Mucosa of stomach (tissue), 1 donor: ENCODE data around the gene ARSB.

Experiments
- H3K27me3 ChIP-seq: one replicate; pipeline ENCODE4 v1.7.0; 2013; ENCODE audit warnings: mild to moderate bottlenecking, low read length; ENCODE audit not compliant: control insufficient read depth, insufficient read depth
- H3K36me3 ChIP-seq: one replicate; pipeline ENCODE4 v1.7.0; 2013; ENCODE audit warnings: low read length; ENCODE audit not compliant: control insufficient read depth, insufficient read depth
- H3K4me1 ChIP-seq: one replicate; pipeline ENCODE4 v1.7.0; 2013; ENCODE audit warnings: mild to moderate bottlenecking, low read length; ENCODE audit not compliant: control insufficient read depth, insufficient read depth
- H3K4me3 ChIP-seq: one replicate; pipeline ENCODE4 v1.7.0; 2013; ENCODE audit warnings: low read length
- H3K9ac ChIP-seq: one replicate; pipeline ENCODE4 v1.7.0; 2013; ENCODE audit warnings: mild to moderate bottlenecking, low read length, moderate library complexity
- H3K9me3 ChIP-seq: one replicate; pipeline ENCODE4 v1.7.0; 2013; ENCODE audit warnings: mild to moderate bottlenecking, low read length, moderate library complexity; ENCODE audit not compliant: control insufficient read depth
- donor health status: Pancreatic carcinoma.

The ARSB gene

DNA sequence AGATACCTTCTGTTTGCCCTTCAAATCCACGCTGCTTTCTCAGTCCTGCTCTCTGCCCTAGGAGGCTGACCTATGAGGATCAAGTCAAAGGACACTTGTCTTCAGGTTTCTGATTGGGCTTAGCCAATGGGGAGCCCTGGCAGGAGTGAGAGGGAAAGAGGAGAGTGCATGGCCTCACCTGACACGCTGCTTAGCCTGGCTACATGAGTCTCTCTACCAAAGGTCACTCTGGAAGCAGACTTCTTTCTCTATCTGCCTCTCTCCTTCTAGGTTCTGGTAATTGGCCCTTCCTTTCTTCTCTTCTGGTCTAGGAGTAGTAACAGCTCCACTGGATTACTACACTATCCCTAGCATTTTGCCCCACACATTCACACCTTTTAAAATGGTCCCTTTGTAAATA is 13.1 kb downstream of the ARSB start:
- no peaks in the 10 kb centered on the region for H3K36me3 ChIP-seq
- no peaks in the 10 kb centered on the region for H3K9me3 ChIP-seq
- peaks cover 15% of the 10 kb centered on the region for H3K4me1 ChIP-seq
- H3K27me3 ChIP-seq: no peaks in the 10 kb centered on the region
- H3K4me3 ChIP-seq: no peak overlapping the region
- H3K9ac ChIP-seq: no peak overlapping the region

DNA sequence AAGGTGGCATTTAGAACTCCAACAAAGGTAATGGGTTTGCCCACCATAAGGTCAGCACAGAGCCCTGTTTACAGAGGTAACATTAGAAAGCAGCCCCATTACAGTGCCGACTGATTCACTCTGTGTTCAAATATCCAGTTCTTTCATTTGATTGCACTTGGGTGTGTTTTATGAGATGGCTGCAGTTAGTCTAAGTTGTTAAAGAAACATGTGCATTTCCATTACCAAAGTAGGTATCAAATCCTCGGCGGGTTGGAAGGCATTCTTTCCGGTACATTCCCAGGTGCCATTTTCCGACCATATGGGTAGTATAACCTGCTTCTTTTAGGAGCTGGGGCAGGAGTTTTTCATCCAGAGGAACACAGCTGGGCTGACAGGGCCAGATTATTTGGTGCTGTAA is 16.3 kb downstream of the ARSB start:
- H3K9me3 ChIP-seq: no peaks in the 10 kb centered on the region
- peaks cover 5% of the 10 kb centered on the region for H3K4me1 ChIP-seq
- H3K27me3 ChIP-seq: no peaks in the 10 kb centered on the region
- no peak overlapping the region for H3K9ac ChIP-seq
- H3K36me3 ChIP-seq: no peaks in the 10 kb centered on the region
- no peak overlapping the region for H3K4me3 ChIP-seq

DNA sequence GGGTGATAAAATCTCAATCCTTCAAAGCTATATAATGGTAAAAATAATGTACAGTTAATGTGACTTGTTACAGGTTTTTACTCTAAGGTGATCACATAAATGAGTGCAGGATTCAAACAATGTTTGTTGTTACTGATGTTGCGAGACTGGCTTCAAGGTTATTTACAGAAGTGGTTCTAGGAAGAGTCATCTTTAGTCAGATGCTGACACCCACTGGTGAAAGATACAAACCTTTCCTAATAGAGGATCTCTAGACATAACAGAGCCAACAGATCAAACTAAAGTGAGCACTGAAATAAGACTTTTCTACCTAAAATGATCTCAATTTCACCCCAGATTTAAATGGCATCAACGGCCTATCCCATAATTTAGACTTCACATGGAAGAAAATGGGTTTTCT is 20.2 kb downstream of the ARSB start:
- Histone ChIP-seq H3K9ac (no peak overlapping the region), H3K4me3 (no peak overlapping the region), H3K4me1 (no peaks in the 10 kb centered on the region), H3K9me3 (no peaks in the 10 kb centered on the region), H3K27me3 (no peaks in the 10 kb centered on the region), H3K36me3 (no peaks in the 10 kb centered on the region)

GRCh38 chr5:78961743-78962142 is 23.4 kb downstream of the ARSB start:
- Histone ChIP-seq H3K4me1 (no peaks in the 10 kb centered on the region), H3K36me3 (no peaks in the 10 kb centered on the region), H3K4me3 (no peak overlapping the region), H3K9me3 (no peaks in the 10 kb centered on the region), H3K9ac (no peak overlapping the region), H3K27me3 (no peaks in the 10 kb centered on the region)

DNA sequence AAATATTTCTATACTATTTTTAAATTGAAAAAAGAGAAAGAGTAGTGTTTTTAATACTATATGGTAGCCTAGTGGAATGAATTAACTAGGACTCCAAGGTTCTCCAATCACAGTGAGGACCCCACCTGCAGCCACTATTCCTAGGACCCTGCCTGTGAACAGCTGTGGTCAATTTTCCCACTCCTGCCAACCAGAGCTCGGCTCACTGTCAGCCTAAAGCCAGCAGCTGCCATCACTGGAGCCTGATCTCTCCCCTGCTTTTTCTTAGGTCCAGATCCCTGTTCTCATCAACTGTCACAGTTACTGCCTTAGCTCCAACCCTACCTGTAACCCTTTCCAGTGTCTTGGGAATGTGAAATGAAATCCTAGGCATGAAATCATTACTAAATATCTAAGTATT is 25.3 kb downstream of the ARSB start:
- Histone ChIP-seq H3K4me1 (no peaks in the 10 kb centered on the region), H3K9me3 (no peaks in the 10 kb centered on the region), H3K27me3 (no peaks in the 10 kb centered on the region), H3K36me3 (no peaks in the 10 kb centered on the region), H3K9ac (no peak overlapping the region), H3K4me3 (no peak overlapping the region)

DNA sequence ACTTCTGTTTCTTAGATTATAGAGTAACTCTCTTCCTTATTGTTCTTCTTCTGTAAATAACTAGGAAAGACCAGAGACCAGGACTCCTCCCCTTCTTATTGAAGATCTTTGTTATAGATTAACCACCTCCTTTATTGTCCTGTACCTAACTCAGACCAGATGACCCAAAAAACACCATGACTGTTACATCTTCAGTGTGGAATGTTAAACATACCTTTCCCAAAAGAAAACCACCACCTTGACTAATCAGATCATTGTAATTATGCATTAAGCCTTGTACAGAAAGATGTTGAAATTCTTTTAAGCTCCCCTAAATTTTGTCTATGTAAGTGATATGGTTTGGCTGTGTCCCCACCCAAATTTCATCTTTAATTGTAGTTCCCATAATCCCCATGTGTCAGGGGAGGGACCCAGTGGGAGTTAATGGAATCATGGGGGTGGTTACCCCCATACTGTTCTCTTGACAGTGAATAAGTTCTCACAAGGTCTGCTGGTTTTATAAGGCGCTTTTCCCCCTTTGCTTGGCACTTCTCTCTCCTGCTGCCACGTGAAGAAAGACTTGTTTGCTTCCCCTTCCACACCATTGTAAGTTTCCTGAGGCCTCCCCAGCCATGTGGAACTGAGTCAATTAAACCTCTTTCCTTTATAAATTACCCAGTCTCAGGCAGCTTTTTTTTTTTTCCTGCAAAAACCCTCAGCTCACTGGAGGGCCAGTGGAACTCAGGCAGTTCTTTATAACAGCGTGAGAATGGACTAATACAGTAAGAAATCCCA is 26.3 kb downstream of the ARSB start:
- Histone ChIP-seq H3K9me3 (no peaks in the 10 kb centered on the region), H3K9ac (no peak overlapping the region), H3K4me3 (no peak overlapping the region), H3K27me3 (no peaks in the 10 kb centered on the region), H3K36me3 (no peaks in the 10 kb centered on the region), H3K4me1 (no peaks in the 10 kb centered on the region)

DNA sequence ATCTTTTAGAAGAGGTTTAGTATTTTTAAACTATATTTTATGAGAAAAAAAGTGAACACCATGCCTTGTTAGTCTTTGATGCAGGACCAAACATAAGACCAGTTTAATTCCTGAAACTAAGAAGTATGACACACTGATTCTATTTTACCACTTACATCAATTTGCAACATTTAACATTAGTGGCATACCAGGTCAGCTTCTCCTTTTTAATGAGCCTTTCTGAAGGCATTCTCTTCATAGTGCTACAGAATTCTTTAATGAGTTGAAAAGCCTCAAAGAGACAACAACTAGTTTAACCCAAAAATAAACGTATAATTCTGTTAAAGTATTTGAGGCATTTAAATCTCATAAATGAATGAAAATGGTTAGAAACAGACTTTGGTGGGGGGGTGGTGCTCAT is 28.2 kb downstream of the ARSB start:
- H3K4me3 ChIP-seq: no peak overlapping the region
- H3K27me3 ChIP-seq: no peaks in the 10 kb centered on the region
- no peaks in the 10 kb centered on the region for H3K4me1 ChIP-seq
- H3K9me3 ChIP-seq: no peaks in the 10 kb centered on the region
- no peaks in the 10 kb centered on the region for H3K36me3 ChIP-seq
- no peak overlapping the region for H3K9ac ChIP-seq

DNA sequence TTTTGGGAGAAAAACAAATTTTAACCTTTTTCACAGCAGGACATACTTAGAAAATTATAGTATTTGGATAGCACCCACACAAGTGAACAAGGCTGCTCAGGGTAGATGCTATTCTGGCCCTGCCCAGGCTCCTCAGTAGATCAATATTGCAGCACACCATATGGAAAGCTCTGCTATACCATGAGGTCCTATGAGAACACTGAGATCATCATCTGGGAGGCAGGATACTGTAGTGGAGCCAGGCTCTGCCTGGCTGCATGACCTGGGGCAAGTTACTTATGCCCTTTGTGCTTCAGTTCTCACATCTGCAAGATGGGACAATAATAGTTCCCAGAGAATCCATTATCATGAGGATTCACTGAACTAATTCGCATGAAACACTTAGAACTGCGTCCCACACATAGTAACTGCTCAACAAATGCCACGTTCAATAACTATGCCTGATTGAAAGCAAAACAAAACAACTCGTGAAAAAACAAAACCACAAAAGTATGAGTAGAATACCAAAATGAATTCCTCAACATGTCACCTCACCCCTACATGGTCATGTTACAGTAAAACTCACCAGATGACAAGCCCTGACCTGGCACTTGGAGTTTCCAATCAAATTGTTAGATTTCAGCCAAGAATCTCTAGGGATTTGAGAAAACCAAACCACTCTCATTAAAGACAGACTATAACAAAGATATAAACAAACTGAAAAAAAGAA is 31.9 kb downstream of the ARSB start:
- no peaks in the 10 kb centered on the region for H3K9me3 ChIP-seq
- no peak overlapping the region for H3K4me3 ChIP-seq
- H3K27me3 ChIP-seq: no peaks in the 10 kb centered on the region
- H3K9ac ChIP-seq: no peak overlapping the region
- H3K4me1 ChIP-seq: no peaks in the 10 kb centered on the region
- H3K36me3 ChIP-seq: no peaks in the 10 kb centered on the region

DNA sequence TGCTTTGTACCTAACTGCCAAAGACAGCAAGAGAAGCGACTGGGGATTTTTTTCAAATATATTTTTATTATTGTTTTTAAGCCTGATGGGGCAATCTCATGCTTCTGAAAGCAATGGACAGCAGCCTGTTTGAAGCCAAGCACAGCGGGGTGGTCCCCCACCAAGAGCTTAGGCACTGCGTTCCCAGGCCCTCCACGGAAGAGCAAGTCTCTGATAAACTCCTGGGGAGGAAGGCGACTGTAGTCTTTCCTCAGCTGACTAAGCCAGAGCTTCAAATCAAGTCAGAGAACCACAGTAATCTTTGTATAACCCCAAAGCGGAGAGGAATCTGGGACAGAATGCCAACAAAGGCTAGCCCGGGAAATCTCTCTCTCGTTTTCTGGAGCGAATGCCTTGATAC is 54.4 kb downstream of the ARSB start:
- H3K9me3 ChIP-seq: no peaks in the 10 kb centered on the region
- H3K4me3 ChIP-seq: no peak overlapping the region
- H3K4me1 ChIP-seq: no peaks in the 10 kb centered on the region
- H3K36me3 ChIP-seq: no peaks in the 10 kb centered on the region
- no peak overlapping the region for H3K9ac ChIP-seq
- H3K27me3 ChIP-seq: no peaks in the 10 kb centered on the region

- H3K27me3 ChIP-seq: no peaks in the 10 kb centered on the region
- no peaks in the 10 kb centered on the region for H3K36me3 ChIP-seq
- H3K9ac ChIP-seq: no peak overlapping the region
- H3K4me3 ChIP-seq: no peak overlapping the region
- H3K9me3 ChIP-seq: no peaks in the 10 kb centered on the region
- no peaks in the 10 kb centered on the region for H3K4me1 ChIP-seq
Measured at GRCh38 chr5:78929833-78930232, 55.3 kb downstream of the ARSB start.

DNA sequence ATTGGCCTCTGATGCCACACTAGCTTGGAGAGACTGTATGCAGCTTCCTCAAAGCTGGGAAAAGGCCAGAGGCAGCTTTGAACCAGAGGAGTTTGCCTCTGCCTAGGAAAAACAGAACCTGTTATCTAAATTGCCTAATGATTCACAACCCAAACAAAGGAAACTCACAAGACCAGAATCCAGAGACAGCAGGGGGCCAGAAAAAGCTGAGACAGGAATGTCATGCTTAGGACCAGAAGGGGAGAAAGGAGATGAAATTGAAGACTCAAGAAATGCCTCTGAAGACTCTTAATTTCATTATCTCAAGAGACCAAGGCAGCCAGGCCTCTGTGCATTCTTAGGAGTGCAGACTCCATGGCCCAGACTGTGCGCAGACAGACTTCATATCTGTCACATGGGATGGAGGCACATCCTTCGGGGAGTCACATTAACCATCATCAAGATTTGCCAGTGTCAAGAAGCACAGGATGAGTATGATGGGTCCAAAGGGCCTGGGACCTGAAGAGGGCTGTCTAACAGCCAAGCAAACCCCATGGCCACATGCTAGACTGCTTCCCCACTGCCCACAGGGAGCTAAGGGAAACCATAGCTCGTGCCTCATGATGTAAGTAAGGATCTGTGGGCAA is 57.3 kb downstream of the ARSB start:
- no peaks in the 10 kb centered on the region for H3K9me3 ChIP-seq
- no peaks in the 10 kb centered on the region for H3K36me3 ChIP-seq
- no peaks in the 10 kb centered on the region for H3K27me3 ChIP-seq
- H3K4me3 ChIP-seq: no peak overlapping the region
- H3K9ac ChIP-seq: no peak overlapping the region
- no peaks in the 10 kb centered on the region for H3K4me1 ChIP-seq

- H3K4me1 ChIP-seq: no peaks in the 10 kb centered on the region
- no peak overlapping the region for H3K9ac ChIP-seq
- H3K27me3 ChIP-seq: no peaks in the 10 kb centered on the region
- H3K36me3 ChIP-seq: no peaks in the 10 kb centered on the region
- H3K4me3 ChIP-seq: no peak overlapping the region
- H3K9me3 ChIP-seq: no peaks in the 10 kb centered on the region
Measured at GRCh38 chr5:78926252-78926651, 58.9 kb downstream of the ARSB start.
